HL-60 (cell line): ENCODE measurements around the gene ANAPC2.

ENCODE experiments used
- DNase-seq, 2 experiments: peaks; one replicate each; pipeline ENCODE4 v3.0.0-alpha.2; 2010 to 2020; ENCODE audit warnings: low read depth in 1 of 2, low spot score in 1 of 2
- H3K27ac ChIP-seq: fragments of 250-450 bp; sonication (Bioruptor Pico); replicated peaks from 2 replicates; pipeline ENCODE4 v1.5.1; 2020; ENCODE audit warnings: mild to moderate bottlenecking, moderate library complexity
- H3K27me3 ChIP-seq: fragments of 250-450 bp; sonication (Bioruptor Pico); 2 replicates; pipeline ENCODE4 v1.5.1; 2021; ENCODE audit warnings: mild to moderate bottlenecking, moderate library complexity; ENCODE audit not compliant: insufficient read depth, poor library complexity, severe bottlenecking
- H3K4me3 ChIP-seq: replicated peaks from 2 replicates; pipeline ENCODE4 v1.5.1; 2011; ENCODE audit warnings: mild to moderate bottlenecking, control low read depth, low read length; ENCODE audit not compliant: insufficient read depth
- GABPA ChIP-seq: IDR thresholded peaks from 2 replicates; pipeline ENCODE4 v1.6.1; 2012; ENCODE audit warnings: low read depth
- POLR2AphosphoS5 ChIP-seq: IDR thresholded peaks from 2 replicates; pipeline ENCODE4 v1.6.1; 2012; ENCODE audit warnings: low read depth
- SPI1 ChIP-seq: IDR thresholded peaks from 2 replicates; pipeline ENCODE4 v1.6.1; 2012; ENCODE audit warnings: low read depth, mild to moderate bottlenecking, borderline replicate concordance
- TF ChIP-seq, protein P1 (sequence below): IDR thresholded peaks from 2 replicates; pipeline ENCODE4 v1.6.1; 2012; ENCODE audit warnings: low read depth; ENCODE audit not compliant: insufficient replicate concordance
- TF ChIP-seq, protein P2 (sequence below): IDR thresholded peaks from one replicate; pipeline ENCODE4 v1.5.1; 2011; ENCODE audit warnings: low read length, control low read depth, inconsistent platforms; ENCODE audit not compliant: insufficient read depth

ANAPC2 gene

GRCh38 chr9:137138722-137139467, 49.5 kb downstream of the ANAPC2 start, which contains the start of gene GRIN1:
Gene GRIN1 (plus strand): TSS chr9:137139154. CDS start chr9:137139487, 333 bp downstream.
- H3K4me3 ChIP-seq = no peak within 1 kb of the TSS
- no peak for DNase-seq
- TF ChIP-seq, protein P1, sequence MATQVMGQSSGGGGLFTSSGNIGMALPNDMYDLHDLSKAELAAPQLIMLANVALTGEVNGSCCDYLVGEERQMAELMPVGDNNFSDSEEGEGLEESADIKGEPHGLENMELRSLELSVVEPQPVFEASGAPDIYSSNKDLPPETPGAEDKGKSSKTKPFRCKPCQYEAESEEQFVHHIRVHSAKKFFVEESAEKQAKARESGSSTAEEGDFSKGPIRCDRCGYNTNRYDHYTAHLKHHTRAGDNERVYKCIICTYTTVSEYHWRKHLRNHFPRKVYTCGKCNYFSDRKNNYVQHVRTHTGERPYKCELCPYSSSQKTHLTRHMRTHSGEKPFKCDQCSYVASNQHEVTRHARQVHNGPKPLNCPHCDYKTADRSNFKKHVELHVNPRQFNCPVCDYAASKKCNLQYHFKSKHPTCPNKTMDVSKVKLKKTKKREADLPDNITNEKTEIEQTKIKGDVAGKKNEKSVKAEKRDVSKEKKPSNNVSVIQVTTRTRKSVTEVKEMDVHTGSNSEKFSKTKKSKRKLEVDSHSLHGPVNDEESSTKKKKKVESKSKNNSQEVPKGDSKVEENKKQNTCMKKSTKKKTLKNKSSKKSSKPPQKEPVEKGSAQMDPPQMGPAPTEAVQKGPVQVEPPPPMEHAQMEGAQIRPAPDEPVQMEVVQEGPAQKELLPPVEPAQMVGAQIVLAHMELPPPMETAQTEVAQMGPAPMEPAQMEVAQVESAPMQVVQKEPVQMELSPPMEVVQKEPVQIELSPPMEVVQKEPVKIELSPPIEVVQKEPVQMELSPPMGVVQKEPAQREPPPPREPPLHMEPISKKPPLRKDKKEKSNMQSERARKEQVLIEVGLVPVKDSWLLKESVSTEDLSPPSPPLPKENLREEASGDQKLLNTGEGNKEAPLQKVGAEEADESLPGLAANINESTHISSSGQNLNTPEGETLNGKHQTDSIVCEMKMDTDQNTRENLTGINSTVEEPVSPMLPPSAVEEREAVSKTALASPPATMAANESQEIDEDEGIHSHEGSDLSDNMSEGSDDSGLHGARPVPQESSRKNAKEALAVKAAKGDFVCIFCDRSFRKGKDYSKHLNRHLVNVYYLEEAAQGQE = peak; percentile 93
- TF ChIP-seq GABPA = no peak
- peaks cover 45% of the 10 kb centered on the region for H3K27me3 ChIP-seq
- no peak within 1 kb of the TSS for H3K27ac ChIP-seq

- H3K27me3 ChIP-seq = peaks cover 45% of the 10 kb centered on the region
- H3K27ac ChIP-seq = no peak overlapping the region
- TF ChIP-seq, protein P2, sequence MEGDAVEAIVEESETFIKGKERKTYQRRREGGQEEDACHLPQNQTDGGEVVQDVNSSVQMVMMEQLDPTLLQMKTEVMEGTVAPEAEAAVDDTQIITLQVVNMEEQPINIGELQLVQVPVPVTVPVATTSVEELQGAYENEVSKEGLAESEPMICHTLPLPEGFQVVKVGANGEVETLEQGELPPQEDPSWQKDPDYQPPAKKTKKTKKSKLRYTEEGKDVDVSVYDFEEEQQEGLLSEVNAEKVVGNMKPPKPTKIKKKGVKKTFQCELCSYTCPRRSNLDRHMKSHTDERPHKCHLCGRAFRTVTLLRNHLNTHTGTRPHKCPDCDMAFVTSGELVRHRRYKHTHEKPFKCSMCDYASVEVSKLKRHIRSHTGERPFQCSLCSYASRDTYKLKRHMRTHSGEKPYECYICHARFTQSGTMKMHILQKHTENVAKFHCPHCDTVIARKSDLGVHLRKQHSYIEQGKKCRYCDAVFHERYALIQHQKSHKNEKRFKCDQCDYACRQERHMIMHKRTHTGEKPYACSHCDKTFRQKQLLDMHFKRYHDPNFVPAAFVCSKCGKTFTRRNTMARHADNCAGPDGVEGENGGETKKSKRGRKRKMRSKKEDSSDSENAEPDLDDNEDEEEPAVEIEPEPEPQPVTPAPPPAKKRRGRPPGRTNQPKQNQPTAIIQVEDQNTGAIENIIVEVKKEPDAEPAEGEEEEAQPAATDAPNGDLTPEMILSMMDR = no peak
- TF ChIP-seq, protein P1 = peak; percentile 26
- H3K4me3 ChIP-seq = no peak overlapping the region
- DNase-seq = no peak
Measured at GRCh38 chr9:137138058-137138721, 50.2 kb downstream of the ANAPC2 start.

GRCh38 chr9:137136881-137137607, 51.3 kb downstream of the ANAPC2 start:
- DNase-seq = no peak
- TF ChIP-seq, protein P2 = no peak
- TF ChIP-seq GABPA (no peak), POLR2AphosphoS5 (no peak), SPI1 (no peak)
- TF ChIP-seq, protein P1 = no peak
- Histone ChIP-seq H3K27ac (no peak overlapping the region), H3K27me3 (peaks cover 45% of the 10 kb centered on the region), H3K4me3 (no peak overlapping the region)
